ENCODE results near the gene RNASEH2C. TPM values are rescaled to one million over a fixed set of nuclear protein-coding genes. Genes with fewer than 3 reads are reported as not detected.
"Not testable (repeated sequence)": the region's sequence is repeated elsewhere in the genome, so short reads cannot be mapped to it uniquely, and the experiment has no call there.

RNASEH2C gene
- total RNA-seq, 2 donors from 2014 or later = 138 to 185 TPM

GRCh38 chr11:65706303-65706763, 14.3 kb downstream of the RNASEH2C start:
- H3K27me3 ChIP-seq (replicated peaks; ENCODE audit: insufficient read depth); H3K27ac ChIP-seq; H3K36me3 ChIP-seq; ATAC-seq (ENCODE audit: insufficient number of reproducible peaks, low FRiP score, low read depth); DNase-seq (ENCODE audit: low spot score); H3K9me3 ChIP-seq: not testable (repeated sequence)
- TF ChIP-seq, protein P1, sequence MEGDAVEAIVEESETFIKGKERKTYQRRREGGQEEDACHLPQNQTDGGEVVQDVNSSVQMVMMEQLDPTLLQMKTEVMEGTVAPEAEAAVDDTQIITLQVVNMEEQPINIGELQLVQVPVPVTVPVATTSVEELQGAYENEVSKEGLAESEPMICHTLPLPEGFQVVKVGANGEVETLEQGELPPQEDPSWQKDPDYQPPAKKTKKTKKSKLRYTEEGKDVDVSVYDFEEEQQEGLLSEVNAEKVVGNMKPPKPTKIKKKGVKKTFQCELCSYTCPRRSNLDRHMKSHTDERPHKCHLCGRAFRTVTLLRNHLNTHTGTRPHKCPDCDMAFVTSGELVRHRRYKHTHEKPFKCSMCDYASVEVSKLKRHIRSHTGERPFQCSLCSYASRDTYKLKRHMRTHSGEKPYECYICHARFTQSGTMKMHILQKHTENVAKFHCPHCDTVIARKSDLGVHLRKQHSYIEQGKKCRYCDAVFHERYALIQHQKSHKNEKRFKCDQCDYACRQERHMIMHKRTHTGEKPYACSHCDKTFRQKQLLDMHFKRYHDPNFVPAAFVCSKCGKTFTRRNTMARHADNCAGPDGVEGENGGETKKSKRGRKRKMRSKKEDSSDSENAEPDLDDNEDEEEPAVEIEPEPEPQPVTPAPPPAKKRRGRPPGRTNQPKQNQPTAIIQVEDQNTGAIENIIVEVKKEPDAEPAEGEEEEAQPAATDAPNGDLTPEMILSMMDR (IDR thresholded peaks at IDR 0.05) = peak; percentile 76
- peaks cover 5 to 23% of the 10 kb centered on the region in 2 donors for H3K4me1 ChIP-seq (ENCODE audit: control insufficient read depth in 1 of 2, low read depth in 2 of 2)
- peak overlapping the region; percentile 58 for H3K4me3 ChIP-seq

- Histone ChIP-seq H3K36me3 (no peaks in the 10 kb centered on the region), H3K27me3 (replicated peaks; ENCODE audit: insufficient read depth) (no peaks in the 10 kb centered on the region), H3K9me3 (no peaks in the 10 kb centered on the region), H3K4me1 (ENCODE audit: control insufficient read depth in 1 of 2, low read depth in 2 of 2) (peaks cover 0 to 5% of the 10 kb centered on the region in 2 donors), H3K27ac (no peak overlapping the region), H3K4me3 (no peak overlapping the region)
- no peak for ATAC-seq (ENCODE audit: insufficient number of reproducible peaks, low FRiP score, low read depth)
- TF ChIP-seq, protein P1 (IDR thresholded peaks at IDR 0.05) = no peak
- DNase-seq (ENCODE audit: low spot score) = no peak
These were observed 16.8 kb downstream of the RNASEH2C start for GRCh38 chr11:65703846-65704245.

- Histone ChIP-seq H3K27ac (no peak overlapping the region), H3K36me3 (no peaks in the 10 kb centered on the region), H3K4me1 (ENCODE audit: control insufficient read depth in 1 of 2, low read depth in 2 of 2) (peaks cover 0 to 4% of the 10 kb centered on the region in 2 donors), H3K9me3 (no peaks in the 10 kb centered on the region), H3K4me3 (no peak overlapping the region), H3K27me3 (replicated peaks; ENCODE audit: insufficient read depth) (no peaks in the 10 kb centered on the region)
- DNase-seq (ENCODE audit: low spot score) (no peak), ATAC-seq (ENCODE audit: insufficient number of reproducible peaks, low FRiP score, low read depth) (no peak)
- TF ChIP-seq, protein P1 (IDR thresholded peaks at IDR 0.05) = no peak
These were observed 18.9 kb downstream of the RNASEH2C start for GRCh38 chr11:65701686-65702085.

DNA sequence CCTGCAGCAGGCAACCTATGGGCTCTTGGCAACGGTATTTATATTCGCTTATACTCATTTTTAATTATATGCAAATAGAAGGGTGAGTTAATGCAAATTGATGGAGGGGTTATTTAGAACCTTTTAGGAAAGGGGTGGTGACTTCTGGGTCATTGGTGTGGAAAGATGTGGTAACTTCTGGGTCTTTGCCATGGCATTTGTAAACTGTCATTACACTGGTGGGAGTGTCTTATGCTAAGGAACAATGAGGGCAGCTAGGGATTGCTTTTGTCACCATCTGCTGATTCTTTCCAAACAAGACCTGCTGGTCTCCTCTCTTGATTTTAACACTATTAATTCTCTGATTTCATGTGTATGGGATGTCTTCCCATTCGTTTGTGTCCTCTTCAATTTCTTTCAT, 20.2 kb downstream of the RNASEH2C start:
- Histone ChIP-seq H3K4me3 (no peak overlapping the region), H3K9me3 (no peaks in the 10 kb centered on the region), H3K4me1 (ENCODE audit: control insufficient read depth in 1 of 2, low read depth in 2 of 2) (no peaks in the 10 kb centered on the region), H3K36me3 (no peaks in the 10 kb centered on the region), H3K27ac (no peak overlapping the region), H3K27me3 (replicated peaks; ENCODE audit: insufficient read depth) (no peaks in the 10 kb centered on the region)
- ATAC-seq (ENCODE audit: insufficient number of reproducible peaks, low FRiP score, low read depth) = no peak
- TF ChIP-seq, protein P1 (IDR thresholded peaks at IDR 0.05) = no peak
- DNase-seq (ENCODE audit: low spot score) = no peak

GRCh38 chr11:65699306-65699705, 21.3 kb downstream of the RNASEH2C start:
- TF ChIP-seq, protein P1 (IDR thresholded peaks at IDR 0.05) = no peak
- no peak overlapping the region for H3K4me3 ChIP-seq
- no peak for ATAC-seq (ENCODE audit: insufficient number of reproducible peaks, low FRiP score, low read depth)

More at GRCh38 chr11:65699306-65699705, 21.3 kb downstream of the RNASEH2C start:
- Histone ChIP-seq H3K27ac (no peak overlapping the region), H3K9me3 (no peaks in the 10 kb centered on the region), H3K4me1 (ENCODE audit: control insufficient read depth in 1 of 2, low read depth in 2 of 2) (no peaks in the 10 kb centered on the region), H3K36me3 (no peaks in the 10 kb centered on the region), H3K27me3 (replicated peaks; ENCODE audit: insufficient read depth) (no peaks in the 10 kb centered on the region)
- DNase-seq (ENCODE audit: low spot score) = no peak
